RWPE2 (cell line): ENCODE data around the gene FABP7.

Experiments used
- ATAC-seq: fragments of 200-7000 bp; cut with Tn5 transposase; 3 replicates; pipeline ENCODE4 v1.9.1; 2021; ENCODE audit warnings: low read depth
- DNase-seq: peaks from one replicate; pipeline ENCODE4 v3.0.0-alpha.2; 2020; ENCODE audit warnings: low spot score
- H3K27ac ChIP-seq: fragments of 450-650 bp; 2 replicates; pipeline ENCODE4 v1.5.1; 2017; ENCODE audit warnings: mild to moderate bottlenecking; ENCODE audit not compliant: poor library complexity, severe bottlenecking
- H3K27me3 ChIP-seq: fragments of 250-450 bp; sonication (Bioruptor Pico); 2 replicates; pipeline ENCODE4 v1.5.1; 2021; ENCODE audit warnings: mild to moderate bottlenecking, moderate library complexity; ENCODE audit not compliant: insufficient read depth, poor library complexity, severe bottlenecking
- H3K36me3 ChIP-seq: fragments of 250-450 bp; sonication (Bioruptor Pico); 2 replicates; pipeline ENCODE4 v1.5.1; 2020; ENCODE audit warnings: low read depth, mild to moderate bottlenecking, moderate library complexity
- H3K4me1 ChIP-seq: fragments of 250-450 bp; sonication (Bioruptor Pico); 2 replicates; pipeline ENCODE4 v1.5.1; 2021; ENCODE audit warnings: mild to moderate bottlenecking, moderate library complexity; ENCODE audit not compliant: insufficient read depth, poor library complexity, severe bottlenecking
- H3K4me3 ChIP-seq: fragments of 250-450 bp; sonication (Bioruptor Pico); 2 replicates; pipeline ENCODE4 v1.5.1; 2021; ENCODE audit warnings: mild to moderate bottlenecking, moderate library complexity; ENCODE audit not compliant: severe bottlenecking
- H3K9me3 ChIP-seq: fragments of 250-450 bp; sonication (Bioruptor Pico); 2 replicates; pipeline ENCODE4 v1.5.1; 2021; ENCODE audit warnings: mild to moderate bottlenecking, moderate library complexity; ENCODE audit not compliant: severe bottlenecking
- CTCF ChIP-seq: fragments of 450-650 bp; IDR thresholded peaks from one replicate; pipeline ENCODE4 v1.5.1; 2017; ENCODE audit warnings: mild to moderate bottlenecking, moderate library complexity; ENCODE audit not compliant: poor library complexity, severe bottlenecking

The FABP7 gene

GRCh38 chr6:122821095-122821494 lies 41.6 kb downstream of the FABP7 start:
- no peaks in the 10 kb centered on the region for H3K36me3 ChIP-seq
- no peaks in the 10 kb centered on the region for H3K27me3 ChIP-seq
- no peaks in the 10 kb centered on the region for H3K9me3 ChIP-seq
- H3K4me3 ChIP-seq: no peak overlapping the region
- H3K27ac ChIP-seq: no peak overlapping the region
- no peak for TF ChIP-seq CTCF
- DNase-seq (no peak), ATAC-seq (no peak)
- no peaks in the 10 kb centered on the region for H3K4me1 ChIP-seq

- H3K27ac ChIP-seq: no peak overlapping the region
- H3K27me3 ChIP-seq: no peaks in the 10 kb centered on the region
- DNase-seq (no peak), ATAC-seq (no peak)
- no peak overlapping the region for H3K4me3 ChIP-seq
- no peaks in the 10 kb centered on the region for H3K9me3 ChIP-seq
- TF ChIP-seq CTCF: no peak
- no peaks in the 10 kb centered on the region for H3K36me3 ChIP-seq
- no peaks in the 10 kb centered on the region for H3K4me1 ChIP-seq
Measured at GRCh38 chr6:122825163-122825562, 45.6 kb downstream of the FABP7 start.

- Histone ChIP-seq H3K9me3 (no peaks in the 10 kb centered on the region), H3K36me3 (no peaks in the 10 kb centered on the region), H3K4me1 (no peaks in the 10 kb centered on the region), H3K27me3 (no peaks in the 10 kb centered on the region), H3K27ac (no peak overlapping the region), H3K4me3 (no peak overlapping the region)
- no peak for TF ChIP-seq CTCF
- DNase-seq (no peak), ATAC-seq (no peak)
Measured at GRCh38 chr6:122829456-122829855, 49.9 kb downstream of the FABP7 start.

- H3K27me3 ChIP-seq: no peaks in the 10 kb centered on the region
- no peaks in the 10 kb centered on the region for H3K9me3 ChIP-seq
- no peak overlapping the region for H3K27ac ChIP-seq
- DNase-seq (no peak), ATAC-seq (no peak)
- no peaks in the 10 kb centered on the region for H3K36me3 ChIP-seq
- H3K4me1 ChIP-seq: no peaks in the 10 kb centered on the region
- H3K4me3 ChIP-seq: no peak overlapping the region
- TF ChIP-seq CTCF: no peak
Measured at GRCh38 chr6:122831511-122831910, 52.0 kb downstream of the FABP7 start.

GRCh38 chr6:122832459-122832858 lies 52.9 kb downstream of the FABP7 start:
- ATAC-seq: no peak
- TF ChIP-seq CTCF: no peak
- Histone ChIP-seq H3K27me3 (no peaks in the 10 kb centered on the region), H3K4me3 (no peak overlapping the region), H3K36me3 (no peaks in the 10 kb centered on the region), H3K27ac (no peak overlapping the region), H3K9me3 (no peaks in the 10 kb centered on the region), H3K4me1 (no peaks in the 10 kb centered on the region)
- DNase-seq: no peak
